Loucy (cell line): ENCODE results near the gene LKAAEAR1.

ENCODE experiments used
- EZH2phosphoT487 ChIP-seq: fragments of 200-600 bp; IDR thresholded peaks from 2 replicates; pipeline ENCODE4 v1.6.1; 2018; ENCODE audit warnings: antibody characterized with exemption, mild to moderate bottlenecking, moderate library complexity, borderline replicate concordance
- TF ChIP-seq, protein P1 (sequence below): fragments of 200-600 bp; sonication (generic); conservative IDR thresholded peaks from 2 replicates; pipeline ENCODE4 v1.5.1; 2014; ENCODE audit warnings: mild to moderate bottlenecking, antibody characterized with exemption, low read length

DNA sequence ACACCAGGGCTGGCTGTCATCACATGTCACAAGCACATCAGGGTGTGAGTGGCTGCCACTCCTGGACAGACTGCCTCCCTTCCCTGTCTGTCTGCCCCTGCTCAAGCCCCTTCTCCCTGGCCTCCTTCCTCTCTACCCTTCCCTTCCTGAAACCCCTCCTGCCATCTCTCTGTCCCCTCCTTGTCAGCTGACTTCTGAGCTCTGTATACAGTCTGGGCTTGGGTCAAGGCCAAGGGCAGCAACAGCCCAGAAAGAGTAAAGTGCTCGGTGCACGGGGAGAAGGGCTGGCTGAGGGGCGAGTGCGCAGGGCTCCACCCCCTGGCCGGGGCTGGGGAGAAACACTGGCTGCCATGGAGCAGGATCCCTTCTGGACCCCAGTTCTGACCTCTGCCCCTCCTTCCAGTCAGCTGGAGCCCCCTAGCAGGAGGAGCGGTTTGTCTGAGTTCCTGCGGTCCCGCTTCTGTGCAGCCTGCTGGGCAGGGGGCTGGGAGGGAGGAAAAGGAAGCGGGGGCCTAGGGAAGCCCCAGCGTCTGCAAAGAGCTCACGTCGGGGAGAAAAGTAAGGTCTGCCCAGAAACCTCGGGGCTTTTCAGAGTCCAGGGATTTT is 2.0 kb downstream of the LKAAEAR1 start:
- TF ChIP-seq, protein P1, sequence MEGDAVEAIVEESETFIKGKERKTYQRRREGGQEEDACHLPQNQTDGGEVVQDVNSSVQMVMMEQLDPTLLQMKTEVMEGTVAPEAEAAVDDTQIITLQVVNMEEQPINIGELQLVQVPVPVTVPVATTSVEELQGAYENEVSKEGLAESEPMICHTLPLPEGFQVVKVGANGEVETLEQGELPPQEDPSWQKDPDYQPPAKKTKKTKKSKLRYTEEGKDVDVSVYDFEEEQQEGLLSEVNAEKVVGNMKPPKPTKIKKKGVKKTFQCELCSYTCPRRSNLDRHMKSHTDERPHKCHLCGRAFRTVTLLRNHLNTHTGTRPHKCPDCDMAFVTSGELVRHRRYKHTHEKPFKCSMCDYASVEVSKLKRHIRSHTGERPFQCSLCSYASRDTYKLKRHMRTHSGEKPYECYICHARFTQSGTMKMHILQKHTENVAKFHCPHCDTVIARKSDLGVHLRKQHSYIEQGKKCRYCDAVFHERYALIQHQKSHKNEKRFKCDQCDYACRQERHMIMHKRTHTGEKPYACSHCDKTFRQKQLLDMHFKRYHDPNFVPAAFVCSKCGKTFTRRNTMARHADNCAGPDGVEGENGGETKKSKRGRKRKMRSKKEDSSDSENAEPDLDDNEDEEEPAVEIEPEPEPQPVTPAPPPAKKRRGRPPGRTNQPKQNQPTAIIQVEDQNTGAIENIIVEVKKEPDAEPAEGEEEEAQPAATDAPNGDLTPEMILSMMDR = peak; percentile 27; the same call in 1 of the 2 replicates
- no peak for TF ChIP-seq EZH2phosphoT487
